Renal pelvis (tissue), 4 donors: ENCODE measurements around the gene GALNT5. TPM values are rescaled to one million over a fixed set of nuclear protein-coding genes. Genes with fewer than 3 reads are reported as not detected.
A peak's percentile ranks its signal among the peaks of the same experiment; 100 is the strongest.
"Not testable (repeated sequence)": the region's sequence is repeated elsewhere in the genome, so short reads cannot be mapped to it uniquely, and the experiment has no call there.

Experiments used
- DNase-seq: peaks from one replicate; pipeline ENCODE4 v3.0.0-alpha.2; 2013
- polyA plus RNA-seq, 3 donors: library from polyadenylated mRNA; unstranded; fragments of 120-200 nt; gene quantifications; one replicate each; pipeline ENCODE4 v1.2.1, GENCODE V29; 2013; ENCODE audit not compliant: insufficient read length in 3 of 3

Gene GALNT5
- polyA plus RNA-seq, 3 donors, result 0.39 to 0.48 (median 0.41) TPM

DNA sequence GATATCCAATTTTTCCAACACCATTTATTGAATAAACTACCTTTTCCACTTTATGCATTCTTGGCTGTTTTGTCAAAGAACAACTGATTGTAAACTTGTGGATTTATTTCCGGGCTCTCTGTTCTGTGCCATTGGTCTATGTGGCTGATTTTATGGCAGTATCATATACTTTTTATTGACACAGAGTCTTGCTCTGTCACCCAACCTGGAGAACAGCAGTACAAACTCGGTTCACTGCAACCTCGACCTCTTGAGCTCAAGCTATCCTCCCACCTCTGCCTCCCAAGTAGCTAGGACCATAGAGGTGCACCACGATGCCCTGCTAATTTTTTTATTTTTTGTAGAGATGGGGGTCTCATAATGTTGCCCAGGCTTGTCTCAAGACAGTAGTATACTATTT is 6.7 kb upstream of the GALNT5 start:
- no peak for DNase-seq

DNA sequence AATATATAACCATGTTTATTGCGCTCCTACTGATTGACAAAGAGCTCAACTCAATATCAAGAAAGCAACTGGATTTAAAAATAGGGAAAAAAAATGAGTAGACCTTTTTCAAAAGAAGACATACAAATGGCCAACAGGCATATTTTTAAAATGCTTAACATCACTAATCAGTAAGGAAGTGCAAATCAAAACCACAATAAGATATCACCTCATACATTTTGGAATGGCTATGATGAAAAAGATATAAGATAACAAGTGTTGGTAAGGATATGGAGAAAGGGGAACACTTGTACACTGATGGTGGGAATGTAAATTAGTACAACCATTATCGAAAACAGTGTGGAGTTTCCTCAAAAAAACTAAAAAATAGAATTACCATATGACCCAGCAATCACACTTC is 5.6 kb upstream of the GALNT5 start:
- DNase-seq, result no peak

DNA sequence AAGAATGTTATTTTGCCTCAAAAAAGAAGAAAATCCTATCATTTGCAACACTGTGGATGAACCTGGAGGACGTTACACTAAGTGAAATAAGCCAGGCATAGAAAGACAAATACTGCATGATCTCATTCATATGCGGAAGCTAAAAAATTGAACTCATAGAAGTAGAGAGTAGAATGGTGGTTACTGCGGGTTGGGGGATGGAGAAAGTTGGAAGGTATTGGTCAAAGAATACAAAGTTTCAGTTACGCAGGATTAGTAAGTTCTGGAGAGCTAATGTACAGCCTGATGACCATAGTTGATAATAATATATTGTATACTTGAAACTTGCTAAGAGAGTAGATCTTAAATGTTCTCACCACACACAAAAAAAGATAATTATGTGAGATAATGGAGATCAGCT is 5.0 kb upstream of the GALNT5 start:
- no peak for DNase-seq

DNA sequence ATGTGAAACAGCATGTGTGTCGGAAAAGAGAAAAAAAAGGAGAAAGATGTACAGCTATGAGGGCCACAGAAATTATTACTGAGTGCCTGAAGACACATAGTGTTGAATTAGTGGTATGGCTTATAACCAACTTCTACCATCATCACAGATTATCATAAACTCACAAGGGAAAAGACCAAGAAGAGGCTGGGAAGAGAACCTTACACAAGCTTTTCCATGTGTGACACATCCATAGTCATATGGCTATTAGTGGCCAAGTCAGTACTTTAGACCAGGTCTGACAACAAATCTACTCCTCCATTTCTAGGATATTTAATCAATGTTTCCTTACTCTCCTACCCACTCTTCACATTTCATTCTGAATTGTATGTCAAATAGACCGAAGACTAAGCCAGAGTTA is 3.5 kb upstream of the GALNT5 start:
- DNase-seq, result no peak

DNA sequence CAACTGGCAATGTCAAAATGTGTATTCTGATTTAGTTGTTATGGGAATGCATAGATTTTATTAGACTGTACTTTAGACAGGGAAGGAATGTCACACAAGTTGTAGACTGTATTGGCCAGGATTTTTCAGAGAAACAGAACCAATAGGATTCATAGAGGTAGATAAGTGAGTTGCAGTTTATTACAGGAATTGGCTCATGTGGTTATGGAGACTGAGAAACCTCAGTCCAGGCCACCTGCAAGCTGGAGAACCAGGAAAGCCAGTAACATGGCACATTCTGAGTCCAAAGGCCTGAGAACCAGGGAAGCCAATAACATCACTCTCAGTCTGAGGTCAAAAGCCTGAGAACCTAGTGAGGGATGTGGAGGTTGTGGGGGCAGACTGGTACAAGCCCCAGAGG is 1.8 kb upstream of the GALNT5 start:
- DNase-seq, result no peak

DNA sequence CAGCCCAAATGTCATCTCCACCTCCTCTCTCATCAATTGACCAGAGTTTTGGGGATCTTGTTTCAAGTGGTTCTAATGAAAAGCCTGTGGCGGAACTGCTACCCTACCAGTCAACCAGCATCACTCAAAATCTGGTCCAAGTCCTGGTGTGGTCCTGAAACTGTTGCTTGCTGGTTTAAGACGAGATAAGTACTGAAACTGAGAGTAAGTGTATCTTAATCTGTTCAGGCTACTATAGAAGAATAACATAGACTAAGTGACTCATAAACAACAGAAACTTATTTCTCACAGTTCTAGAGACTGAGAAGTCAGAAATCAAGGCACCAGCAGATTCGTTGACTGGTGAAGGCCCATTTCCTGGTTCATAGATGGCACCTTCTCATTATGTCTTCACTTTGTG is 879 bp upstream of the GALNT5 start:
- DNase-seq, result no peak

DNA sequence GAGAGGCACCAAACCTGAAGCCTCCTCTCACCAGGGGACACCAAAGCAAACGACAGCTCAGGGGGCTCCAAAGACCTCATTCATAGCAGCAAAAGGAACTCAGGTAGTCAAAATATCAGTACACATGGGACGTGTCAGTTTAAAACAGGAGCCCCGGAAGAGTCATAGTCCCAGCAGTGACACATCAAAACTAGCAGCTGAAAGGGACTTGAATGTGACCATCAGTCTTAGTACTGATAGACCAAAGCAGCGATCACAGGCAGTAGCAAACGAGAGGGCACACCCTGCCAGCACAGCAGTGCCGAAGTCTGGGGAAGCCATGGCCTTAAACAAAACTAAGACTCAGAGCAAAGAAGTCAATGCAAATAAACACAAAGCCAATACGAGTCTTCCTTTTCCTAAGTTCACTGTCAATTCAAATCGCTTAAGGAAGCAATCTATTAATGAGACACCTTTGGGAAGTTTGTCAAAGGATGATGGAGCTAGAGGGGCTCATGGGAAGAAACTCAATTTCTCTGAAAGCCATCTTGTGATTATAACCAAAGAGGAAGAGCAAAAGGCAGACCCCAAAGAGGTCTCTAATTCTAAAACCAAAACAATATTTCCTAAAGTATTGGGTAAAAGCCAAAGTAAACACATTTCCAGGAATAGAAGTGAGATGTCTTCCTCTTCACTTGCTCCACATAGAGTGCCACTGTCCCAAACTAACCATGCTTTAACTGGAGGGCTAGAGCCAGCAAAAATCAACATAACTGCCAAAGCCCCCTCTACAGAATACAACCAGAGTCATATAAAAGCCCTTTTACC is 1.2 kb downstream of the GALNT5 start:
- no peak for DNase-seq

DNA sequence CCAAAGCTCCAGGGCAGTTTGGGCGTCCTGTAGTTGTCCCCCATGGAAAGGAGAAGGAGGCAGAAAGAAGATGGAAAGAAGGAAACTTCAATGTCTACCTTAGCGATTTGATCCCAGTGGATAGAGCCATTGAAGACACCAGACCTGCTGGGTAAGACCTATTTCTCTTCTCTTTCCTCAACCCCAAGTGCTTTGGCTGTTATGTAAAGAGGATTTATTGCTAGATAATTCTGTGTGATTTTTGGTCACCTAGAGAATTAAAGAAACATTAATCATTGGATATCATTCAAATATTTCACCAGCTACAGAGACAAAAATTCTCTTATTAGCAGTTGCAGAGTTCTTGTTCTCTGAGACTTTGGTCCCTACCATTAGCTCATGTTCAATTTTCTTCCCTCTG is 1.9 kb downstream of the GALNT5 start:
- no peak for DNase-seq

DNA sequence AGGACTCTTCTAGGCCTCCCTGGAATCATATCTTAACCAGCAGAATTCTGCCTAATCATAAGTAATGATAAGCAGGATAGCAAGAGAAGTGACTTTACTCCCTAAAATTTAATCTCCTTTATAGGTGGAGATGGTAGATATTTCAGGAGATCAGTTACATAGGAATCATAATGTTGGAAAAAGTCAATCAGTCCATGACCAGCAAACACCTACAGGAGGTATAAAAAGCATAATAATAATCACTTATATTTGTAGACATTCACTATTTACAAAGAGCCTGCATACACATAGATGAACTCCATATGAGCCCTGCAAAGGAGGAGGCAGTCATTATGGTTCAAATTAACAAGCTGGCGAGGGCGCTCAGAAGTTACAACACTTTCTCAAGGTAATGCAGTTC is 2.5 kb downstream of the GALNT5 start:
- no peak for DNase-seq

DNA sequence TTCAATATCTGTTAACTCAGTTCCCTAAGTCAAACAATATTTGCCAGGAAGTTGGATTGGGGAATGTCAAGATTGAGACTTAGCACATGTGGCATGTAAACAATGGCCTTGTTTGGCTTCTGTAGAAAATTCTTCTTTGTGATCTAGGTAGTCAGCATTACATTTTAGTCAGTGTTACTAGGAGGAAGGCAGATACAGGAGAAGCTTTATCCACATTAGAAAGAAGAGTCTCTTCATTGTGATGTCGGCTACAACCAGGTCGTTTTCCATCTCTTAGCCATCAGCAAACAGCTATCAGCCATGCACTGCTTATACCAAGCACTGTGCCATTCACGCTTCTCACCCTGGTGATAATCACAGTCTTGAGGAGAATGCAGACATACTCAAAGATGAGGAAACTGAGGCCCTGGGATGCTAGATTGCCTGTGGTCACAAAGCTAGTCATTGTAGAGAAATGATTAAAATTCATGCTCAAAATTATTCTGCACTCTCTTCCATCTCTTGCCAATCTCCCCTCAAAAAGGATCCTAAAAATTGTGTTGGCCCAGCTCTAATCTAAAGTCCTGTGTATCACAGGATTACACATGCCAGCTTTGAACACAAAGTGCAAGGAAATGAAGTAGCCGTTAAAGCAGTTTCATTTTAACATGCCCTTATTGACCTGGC is 3.2 kb downstream of the GALNT5 start:
- no peak for DNase-seq

DNA sequence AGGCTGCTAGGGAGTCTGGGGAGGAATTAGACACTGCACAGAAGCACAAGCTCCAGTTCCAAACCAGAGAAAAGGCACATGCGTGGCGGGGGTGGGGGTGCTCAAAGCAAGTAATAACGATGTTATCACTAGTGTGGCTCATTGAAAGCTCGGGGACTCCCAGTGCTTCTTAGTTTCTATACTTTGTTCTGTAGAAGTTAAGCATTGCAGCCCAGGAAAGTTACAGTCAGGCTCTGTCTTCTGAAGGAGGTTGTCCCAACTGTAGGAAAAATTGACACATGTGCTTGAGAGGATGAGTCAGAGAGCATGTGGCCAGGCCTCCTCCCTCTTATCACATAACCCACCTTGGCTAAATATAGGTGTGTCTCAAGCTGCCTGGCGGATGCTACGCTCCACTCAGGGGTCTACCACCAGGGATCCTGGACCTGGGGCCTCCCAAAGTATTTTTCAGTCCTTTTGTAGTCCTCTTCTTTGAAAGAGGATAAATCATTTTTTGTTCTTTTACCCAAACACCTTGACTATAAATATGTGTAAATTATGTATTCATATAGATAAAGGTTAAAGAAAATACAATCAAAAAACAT is 3.8 kb downstream of the GALNT5 start:
- DNase-seq, result peak; percentile 12

DNA sequence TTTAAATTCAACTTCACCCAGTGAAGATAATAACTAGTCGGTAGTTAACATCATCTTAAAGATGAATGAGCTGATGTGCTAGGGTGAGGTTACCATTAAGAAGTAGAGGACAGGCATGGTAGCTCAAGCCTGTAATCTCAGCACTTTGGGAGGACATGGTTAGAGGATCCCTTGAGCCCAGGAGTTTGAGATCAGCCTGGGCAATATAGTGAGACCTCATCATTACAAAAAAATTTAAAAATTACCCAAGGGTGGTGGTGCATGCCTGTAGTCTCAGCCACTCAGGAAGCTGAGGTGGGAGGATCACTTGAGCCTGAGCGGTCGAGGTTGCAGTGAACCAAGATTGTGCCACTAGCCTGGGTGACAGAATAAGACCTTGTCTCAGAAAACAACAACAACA is 4.7 kb downstream of the GALNT5 start:
- no peak for DNase-seq

DNA sequence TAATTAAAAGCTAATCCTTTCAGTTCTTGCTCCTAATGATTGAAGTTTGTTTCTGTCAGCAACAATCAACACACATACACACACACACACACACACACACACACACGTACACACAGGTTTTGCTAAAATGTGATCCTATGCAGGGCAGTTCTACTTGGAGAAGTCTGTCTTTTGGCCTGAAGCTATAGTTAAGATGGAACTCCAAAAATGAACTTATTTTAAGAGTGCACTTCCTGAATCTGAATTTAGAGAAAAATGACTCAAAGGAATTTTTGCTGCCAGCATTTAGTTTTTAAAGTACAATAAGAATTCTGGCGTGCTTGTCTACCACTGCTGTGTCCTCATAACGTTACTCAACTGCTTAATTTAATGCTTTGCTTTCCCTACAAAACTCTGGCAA is 6.6 kb downstream of the GALNT5 start:
- DNase-seq, result no peak

DNA sequence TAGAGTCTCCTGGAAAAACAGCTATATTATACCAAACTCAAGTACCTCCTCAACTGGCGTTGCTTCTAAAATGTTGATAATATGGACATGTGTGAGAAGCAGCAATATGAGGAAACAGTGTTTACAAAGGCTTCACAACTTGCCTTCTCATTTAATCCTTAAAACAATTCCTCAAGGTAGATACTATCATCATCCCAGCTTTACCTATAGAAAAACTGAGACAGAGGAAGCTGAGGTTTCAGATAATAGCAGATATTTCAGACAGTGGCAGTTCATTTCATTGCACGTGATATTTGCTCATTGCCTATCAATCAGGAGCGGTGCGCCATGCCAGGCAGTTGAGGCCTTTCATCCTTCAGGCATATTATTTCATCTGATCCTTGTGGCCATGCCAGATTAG is 8.3 kb downstream of the GALNT5 start:
- DNase-seq, result no peak

DNA sequence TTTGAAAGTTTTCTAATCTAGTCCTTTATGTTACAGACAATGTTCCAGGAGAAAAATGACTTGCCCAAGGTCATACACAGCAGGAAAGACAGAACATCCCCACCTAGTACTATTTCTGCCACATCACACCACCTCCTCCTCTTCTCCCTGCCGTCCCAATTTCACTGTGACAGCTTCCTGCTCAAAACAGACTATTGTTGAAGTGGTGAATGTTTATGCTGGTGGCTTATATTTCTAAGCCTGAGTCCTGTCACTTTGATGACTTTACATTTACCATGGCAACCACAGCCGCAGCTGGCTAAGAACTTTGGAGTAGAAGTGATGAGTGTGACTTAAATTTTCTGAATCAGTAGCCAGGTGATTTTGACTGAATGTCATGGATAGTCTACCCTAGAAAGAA is 10.0 kb downstream of the GALNT5 start:
- no peak for DNase-seq

DNA sequence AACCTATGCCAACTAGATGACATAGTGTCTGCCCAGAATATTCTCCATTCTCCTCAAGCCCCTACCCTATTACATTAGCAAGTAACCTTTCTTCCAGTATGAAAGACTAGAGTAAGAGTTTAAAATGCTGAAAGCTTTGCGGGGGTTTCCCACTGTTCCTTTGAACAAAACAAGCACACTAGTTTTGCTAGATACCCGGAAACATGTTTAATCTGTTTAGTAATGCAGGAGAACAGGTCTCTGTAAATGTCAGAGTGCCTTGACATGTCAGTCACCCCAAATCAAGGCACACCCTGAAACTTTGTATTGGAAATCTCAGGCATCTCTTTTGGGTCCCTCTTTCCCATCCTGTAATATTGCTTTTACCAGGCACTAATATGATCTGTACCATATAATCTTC is 11.6 kb downstream of the GALNT5 start:
- no peak for DNase-seq

DNA sequence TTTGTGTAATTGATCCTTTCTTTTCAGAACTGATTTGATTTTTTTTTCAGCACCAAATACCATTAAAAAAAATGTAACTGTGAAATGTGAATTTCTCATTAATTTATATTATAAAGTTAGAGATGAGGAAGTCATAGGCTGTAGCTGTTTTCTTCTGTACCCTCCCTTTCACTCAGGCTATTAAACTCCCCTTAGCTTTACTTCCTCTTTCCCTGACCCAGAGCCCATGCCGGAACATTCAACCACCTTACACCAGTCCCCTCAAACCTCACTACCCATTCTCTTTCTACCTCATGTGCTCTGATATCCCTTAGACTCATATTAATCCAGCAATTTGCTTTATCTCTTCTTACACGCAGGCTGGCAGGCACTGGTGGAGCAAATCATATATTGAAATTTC is 12.4 kb downstream of the GALNT5 start:
- DNase-seq, result no peak

DNA sequence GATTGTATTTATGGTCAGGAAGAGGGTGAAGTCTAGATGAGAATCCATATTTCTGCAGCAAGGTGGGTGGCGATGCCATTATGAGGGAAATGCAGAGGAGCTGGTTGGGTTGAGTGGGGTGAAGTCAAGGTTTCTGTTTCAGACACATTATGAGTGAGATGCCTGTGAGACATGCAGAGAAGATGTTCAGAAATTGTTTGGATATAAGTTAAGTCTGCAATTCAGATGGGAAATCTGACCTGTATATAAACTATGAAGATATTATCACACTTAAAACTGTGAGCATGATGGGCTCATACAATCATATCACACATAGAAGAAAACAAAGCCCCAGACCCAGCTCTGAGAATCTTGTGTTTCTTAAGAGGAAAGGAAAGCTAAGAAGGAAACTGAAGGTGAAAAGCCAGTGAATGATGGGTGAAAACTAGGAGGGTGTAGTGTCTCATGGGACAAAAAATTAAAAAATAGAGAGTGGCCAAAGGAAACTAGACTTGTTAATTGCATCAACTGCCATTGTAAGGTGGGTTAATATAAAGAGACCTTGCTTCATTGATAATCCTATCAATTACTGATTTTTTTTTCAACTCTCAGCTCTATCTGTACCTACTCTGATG is 14.2 kb downstream of the GALNT5 start:
- DNase-seq, result no peak

DNA sequence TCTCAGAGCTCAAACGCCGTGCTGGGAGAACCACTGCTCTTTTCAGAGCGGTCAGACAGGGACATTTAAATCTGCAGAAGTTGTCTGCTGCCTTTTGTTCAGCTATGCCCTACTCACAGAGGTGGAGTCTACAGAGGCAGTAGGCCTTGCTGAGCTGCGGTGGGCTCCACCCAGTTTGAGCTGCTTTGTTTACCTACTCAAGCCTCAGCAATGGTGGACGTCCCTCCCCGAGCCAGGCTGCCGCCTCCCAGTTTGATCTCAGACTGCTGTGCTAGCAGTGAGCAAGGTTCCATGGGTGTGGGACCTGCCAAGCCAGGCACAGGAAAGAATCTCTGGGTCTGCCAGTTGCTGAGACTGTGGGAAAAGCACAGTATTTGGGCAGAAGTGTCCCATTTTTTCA is 21.8 kb downstream of the GALNT5 start:
- DNase-seq, result not testable (repeated sequence)

DNA sequence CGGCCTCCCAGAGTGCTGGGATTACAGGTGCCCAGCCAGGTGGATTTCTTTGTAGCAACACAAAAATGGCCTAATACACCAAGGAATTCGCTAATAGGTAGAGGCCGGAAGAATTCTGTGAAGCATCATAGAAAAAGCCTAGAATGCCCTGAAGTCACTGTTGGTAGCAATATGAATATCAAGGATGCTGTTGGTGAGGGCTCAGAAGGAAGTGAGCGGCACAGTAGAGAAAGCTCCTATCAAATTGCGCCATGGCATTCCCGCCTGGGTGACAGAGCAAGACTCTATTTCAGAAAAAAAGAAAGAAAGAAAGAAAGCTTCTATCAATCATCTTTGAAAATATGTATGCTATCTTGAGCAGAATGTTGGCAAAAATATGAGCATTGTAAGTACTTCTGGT is 23.8 kb downstream of the GALNT5 start:
- DNase-seq, result no peak

DNA sequence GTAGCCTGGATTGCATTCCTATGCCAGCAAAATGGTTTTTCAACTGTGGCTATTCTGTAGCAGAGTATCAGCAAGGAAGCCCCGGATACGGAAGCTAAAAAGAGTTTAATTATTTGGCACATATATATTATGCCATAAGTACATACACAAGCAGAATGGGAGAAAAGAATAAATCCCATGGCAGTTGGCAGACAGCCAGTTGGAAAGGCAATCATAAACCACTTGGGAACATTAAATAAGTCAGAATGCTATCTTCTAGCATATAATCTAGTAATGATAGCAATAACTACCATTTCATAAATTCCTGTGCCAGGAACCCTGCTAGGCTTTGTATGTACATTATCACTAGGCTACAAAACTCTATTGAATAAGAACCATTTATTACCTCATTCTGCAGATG is 26.0 kb downstream of the GALNT5 start:
- DNase-seq, result no peak

DNA sequence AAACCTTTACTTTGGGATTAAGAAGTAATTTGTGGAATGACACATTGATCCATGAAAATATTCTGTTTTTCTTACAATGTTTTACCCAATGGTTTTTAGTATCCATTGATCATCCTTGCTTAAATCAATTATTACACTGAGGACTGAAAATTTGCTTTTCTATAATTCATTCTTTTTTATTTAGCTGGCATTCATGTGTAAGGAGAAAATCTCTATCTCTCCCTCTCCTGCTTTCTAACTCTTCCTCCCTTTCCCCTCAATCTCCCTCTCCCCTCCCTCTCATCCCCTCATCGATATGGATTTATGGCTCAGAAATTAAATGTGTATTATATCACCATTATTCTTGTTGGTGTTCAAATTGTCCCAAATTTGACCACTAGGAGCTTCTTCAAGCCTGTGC is 29.7 kb downstream of the GALNT5 start:
- no peak for DNase-seq

DNA sequence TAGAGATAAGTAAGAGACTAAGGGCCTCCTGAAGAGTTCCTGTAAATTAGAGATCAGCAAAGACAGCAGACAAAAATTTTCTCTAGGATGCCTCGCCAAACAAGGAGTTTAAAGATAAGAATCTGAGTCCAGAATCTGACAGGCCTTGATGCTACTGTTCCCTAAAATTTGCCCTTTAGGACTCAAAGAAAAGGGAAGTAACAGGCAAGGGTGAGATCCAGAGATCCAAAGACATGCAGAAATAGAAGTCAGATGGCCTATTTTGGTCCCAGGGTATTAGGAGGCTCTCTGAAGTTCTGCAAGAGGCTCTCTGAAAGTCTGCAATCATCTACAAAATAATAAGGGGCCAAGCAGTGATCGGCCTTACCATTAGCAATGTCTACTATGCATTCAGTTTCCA is 33.0 kb downstream of the GALNT5 start:
- no peak for DNase-seq
